ENCODE data around the gene TAAR1. TPM values are rescaled to one million over a fixed set of nuclear protein-coding genes. Genes with fewer than 3 reads are reported as not detected.
"Not testable (repeated sequence)": the region's sequence is repeated elsewhere in the genome, so short reads cannot be mapped to it uniquely, and the experiment has no call there.

The TAAR1 gene, protein sequence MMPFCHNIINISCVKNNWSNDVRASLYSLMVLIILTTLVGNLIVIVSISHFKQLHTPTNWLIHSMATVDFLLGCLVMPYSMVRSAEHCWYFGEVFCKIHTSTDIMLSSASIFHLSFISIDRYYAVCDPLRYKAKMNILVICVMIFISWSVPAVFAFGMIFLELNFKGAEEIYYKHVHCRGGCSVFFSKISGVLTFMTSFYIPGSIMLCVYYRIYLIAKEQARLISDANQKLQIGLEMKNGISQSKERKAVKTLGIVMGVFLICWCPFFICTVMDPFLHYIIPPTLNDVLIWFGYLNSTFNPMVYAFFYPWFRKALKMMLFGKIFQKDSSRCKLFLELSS
- not detected in 2 replicates for total RNA-seq (2014; rRNA removed; shearing (Covaris generic))
- polyA plus RNA-seq (2014; cell fraction: nucleus; rRNA removed) = not detected in 2 replicates

DNA sequence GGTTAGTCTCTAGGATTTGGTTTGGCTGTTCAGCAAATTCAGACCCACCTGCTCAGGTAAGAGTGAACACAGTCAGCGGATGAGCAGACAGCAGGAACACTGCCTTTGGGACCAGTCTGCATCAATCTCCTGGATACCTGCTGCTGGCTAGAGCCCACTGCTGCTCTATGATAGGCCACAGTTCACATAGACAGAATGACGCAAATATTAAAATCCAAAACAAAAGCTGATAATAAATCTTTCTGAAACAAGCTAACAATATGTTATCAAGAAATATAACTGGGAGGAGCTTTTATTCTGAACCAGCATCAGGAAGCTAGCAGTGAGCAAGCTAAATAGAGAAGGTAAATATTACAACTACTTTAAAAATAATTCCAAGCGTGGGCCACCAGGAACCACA lies at the start of gene TAAR1:
Gene TAAR1 (minus strand): TSS at position 101 of the 400 bp plus-strand sequence. CDS start 13,179 bp downstream, outside the sequence.
- no peak for DNase-seq (ENCODE audit: extremely low read depth, low read depth)

DNA sequence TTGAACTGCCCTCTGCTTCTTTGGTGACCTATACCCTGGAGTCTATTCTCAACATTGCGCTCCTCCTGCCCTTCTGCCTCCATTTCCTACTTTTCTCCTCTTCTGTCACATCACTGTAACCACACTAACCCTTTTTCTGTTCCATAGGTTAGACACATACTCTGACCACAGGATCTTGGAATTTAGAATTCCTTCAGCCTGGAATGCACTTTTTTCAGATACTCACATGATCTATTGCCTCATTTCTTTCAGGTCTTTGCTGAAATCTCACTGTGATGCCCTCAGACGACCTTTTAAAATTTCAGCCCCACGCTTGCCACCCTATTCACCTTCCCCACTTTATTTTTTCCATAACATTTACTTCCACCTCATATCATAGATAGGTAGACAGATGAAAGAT lies 49.8 kb upstream of the TAAR1 start:
- DNase-seq (ENCODE audit: extremely low read depth, low read depth) = no peak

DNA sequence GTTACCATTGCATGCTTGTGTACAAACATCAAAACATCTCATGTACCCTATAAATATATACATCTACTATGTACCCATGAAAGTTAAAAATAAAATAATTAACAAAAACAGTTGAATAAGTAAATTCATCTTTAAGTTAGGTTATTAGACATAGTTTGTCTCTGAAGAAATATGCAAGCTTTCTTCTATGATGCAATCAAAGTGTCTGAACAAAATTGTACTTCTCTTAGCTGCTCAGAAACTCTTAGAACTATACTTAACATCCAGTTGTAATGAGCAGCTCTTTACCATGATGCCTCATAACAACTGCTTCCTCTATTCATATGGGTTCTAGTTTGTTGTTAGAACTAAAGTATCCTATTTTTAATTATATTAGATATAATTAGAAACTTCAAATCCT lies 49.0 kb upstream of the TAAR1 start:
- DNase-seq (ENCODE audit: extremely low read depth, low read depth) = no peak

DNA sequence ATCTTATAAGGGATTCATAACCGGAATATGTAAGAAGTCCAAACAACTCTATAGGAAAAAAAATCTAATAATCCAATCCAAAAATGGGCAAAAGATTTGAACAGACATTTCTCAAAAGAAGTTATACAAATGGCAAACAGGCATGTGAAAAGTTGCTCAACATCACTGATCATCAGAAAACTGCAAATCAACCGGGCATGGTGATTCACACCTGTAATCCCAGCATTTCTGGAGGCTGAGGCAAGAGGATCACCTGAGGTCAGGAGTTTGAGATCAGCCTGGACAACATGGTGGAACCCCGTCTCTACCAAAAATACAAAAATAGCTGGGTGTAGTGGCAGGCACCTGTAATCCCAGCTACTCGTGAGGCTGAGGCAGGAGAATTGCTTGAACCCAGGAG lies 47.8 kb upstream of the TAAR1 start:
- DNase-seq (ENCODE audit: extremely low read depth, low read depth) = not testable (repeated sequence)

DNA sequence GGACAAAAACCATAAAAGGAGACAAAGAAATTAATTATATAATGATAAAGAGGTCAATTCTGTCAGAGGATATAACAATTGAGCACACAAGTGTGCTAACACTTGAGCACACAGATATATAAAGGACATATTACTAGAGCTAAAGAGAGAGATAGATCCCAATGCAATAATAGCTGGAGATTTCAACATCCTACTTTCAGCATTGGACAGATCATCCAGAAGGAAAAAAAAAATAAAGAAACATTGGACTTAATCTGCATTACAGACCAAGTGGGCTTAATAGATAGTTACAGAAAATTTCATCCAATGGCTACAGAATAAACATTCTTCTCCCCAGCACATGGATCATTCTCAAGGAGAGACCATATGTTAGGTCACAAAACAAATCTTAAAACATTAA lies 45.0 kb upstream of the TAAR1 start:
- no peak for DNase-seq (ENCODE audit: extremely low read depth, low read depth)

DNA sequence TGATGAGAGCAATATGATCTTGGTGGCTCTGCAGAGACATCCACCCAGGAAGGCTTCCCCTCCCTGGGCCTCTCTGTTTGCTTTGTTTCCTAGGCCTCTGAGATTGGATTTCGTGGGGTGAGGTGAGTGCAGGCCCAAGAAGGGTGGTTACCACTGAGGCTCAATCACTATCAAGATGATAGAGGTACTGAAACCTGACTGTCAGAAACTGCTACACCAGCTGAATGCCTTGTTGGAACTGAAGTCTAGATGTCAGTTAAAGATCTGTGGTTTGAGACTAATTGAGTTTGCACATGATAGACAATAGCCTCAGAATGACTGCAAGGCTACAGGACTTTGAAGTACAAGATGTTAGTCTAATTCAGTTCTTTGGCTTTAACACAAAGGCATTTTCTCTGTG lies 39.6 kb upstream of the TAAR1 start:
- DNase-seq (ENCODE audit: extremely low read depth, low read depth) = no peak

DNA sequence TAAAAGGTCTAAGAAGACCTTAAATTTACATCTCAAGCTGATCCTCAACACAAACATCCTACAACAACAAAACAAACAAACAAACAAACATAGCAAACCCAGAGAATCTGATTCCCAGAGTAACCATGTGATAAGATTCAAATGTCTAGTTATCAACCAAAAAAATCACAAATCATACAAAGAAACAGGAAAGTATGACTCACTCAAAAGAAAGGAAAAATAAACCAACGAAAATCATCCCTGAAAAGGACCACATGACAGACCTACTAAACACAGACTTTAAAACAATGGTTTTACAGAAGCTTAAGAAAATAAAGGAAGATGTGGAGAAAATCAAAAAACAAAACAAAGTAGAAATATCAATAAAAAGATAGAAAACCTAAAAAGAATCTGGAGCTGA lies 36.8 kb upstream of the TAAR1 start:
- no peak for DNase-seq (ENCODE audit: extremely low read depth, low read depth)

DNA sequence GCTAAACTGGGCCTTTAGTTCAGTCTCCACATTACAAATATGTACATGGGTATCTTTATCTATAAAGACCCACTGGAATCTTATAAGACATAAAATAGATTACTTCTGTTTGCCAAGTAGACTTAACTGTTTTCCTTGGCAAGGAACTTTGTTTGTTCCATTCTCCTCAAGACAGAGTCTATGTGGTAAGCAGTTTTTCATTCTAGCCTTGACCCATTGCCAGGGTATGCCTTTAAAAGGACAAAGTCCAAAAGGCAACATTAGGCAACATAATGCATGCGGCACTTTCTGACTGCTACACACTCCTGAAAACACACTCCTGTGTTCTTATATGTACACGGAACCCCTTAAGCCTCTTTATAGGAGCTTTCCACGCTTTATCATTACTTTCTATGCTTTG lies 34.5 kb upstream of the TAAR1 start:
- DNase-seq (ENCODE audit: extremely low read depth, low read depth) = no peak

DNA sequence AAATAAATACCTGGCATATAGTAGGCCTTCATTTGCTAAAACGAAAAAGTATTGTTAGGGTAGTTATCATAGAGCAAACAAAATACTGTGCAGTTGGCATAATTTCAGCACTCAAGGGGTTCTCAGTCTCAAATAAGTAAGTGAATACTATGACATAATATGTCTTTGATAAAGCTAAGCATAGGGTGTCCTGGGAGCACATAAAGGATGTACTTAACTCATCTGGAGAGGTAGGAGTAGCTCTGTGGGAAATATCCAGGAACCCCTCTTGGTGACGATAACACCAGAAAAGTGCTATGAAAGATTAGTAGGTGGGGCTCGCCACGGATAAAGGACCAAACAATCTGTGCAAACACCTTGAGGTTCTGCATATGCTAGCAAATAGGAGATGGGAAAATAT lies 31.7 kb upstream of the TAAR1 start:
- DNase-seq (ENCODE audit: extremely low read depth, low read depth) = no peak

DNA sequence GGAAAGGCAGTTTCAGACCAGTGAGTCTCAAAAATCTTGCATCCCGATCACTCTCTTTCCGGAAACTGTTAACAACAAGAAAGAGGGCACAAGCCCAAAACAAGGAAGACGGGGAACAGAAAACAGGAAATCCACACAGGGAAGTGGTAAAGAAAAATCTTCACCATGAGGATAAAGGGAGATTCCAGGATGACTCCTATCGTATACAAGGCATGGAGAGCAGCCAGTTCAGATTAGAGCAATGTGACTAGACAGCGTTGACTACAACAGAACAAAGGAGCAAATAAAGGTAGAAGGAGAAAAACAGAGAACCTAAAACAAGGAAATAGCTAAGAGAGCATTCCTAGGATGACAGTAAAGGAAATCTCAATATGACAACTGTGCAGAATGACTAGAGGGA lies 28.3 kb upstream of the TAAR1 start:
- no peak for DNase-seq (ENCODE audit: extremely low read depth, low read depth)

DNA sequence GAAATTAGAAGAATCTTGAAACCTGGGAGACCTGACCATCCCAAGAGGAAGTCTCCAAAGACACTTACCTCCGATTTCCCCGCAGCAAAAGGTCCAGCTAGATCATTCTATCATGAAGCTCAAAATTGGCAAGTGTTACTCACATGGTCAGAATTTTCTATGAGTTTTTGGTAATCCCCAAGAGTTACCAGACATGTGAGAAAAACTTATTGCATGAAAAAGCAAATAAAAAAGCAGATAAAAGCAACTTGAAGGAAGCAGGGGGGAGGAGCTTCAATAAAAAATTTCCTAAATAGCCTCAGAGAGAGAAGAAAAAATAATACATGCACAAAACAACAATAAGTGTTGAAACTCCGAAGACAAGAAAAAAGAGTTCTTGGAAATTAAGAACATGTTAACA lies 27.5 kb upstream of the TAAR1 start:
- DNase-seq (ENCODE audit: extremely low read depth, low read depth) = no peak

DNA sequence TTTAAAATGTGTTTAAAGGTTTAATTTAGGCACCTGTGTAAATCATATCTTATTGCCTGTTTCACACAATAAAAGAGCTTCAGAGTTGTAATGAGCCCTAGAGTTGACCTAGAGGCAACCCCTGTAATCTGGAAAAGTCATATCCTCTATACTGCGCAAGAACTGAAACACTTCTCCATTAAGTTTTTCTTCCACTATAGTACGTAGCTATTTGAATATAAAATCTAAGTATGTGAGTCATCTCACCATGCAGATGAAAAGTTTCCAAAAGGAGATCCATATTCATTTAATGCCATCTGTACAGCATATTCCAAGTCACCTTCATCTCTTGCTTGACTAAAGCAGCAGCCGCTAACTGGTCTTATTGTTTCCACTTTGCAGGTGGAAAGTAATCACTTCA lies 26.0 kb upstream of the TAAR1 start:
- DNase-seq (ENCODE audit: extremely low read depth, low read depth) = no peak

DNA sequence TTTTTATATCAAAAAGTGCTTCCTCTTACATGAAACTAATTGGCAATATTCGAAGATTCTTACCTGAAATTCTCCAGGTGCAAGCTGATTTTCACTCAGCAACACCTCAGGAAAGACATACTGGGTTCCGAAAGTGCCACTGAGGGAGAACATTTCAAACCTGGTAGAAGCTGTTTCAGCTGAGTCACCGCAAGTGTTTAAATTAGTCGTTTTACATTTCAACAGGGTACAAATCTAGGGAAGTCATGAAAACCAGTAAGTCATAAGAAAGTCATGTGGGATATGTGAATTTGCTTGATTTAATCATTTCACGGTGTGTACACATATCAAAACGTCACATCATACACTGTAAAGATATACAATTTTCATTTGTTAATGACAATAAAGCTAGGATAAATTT lies 25.3 kb upstream of the TAAR1 start:
- DNase-seq (ENCODE audit: extremely low read depth, low read depth) = no peak

DNA sequence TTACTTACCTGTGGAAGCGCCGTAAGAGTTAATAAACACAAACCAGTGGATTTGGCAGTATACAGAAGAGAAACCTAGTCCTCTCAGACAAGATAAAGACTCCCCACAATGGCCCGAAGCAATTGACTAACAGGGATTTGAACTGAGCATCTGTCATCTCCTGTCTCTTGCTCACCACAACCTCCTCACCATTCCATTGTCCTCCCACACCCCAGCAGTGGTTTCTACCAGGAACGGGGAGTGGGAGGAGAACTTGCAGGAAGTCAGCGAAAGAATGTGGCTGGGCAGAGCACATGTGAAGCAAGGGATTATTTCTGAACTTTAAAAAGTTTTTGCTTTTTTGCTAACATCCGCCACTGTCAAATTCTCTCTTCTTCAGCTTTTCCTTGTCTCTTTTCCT lies 24.6 kb upstream of the TAAR1 start:
- DNase-seq (ENCODE audit: extremely low read depth, low read depth) = no peak

DNA sequence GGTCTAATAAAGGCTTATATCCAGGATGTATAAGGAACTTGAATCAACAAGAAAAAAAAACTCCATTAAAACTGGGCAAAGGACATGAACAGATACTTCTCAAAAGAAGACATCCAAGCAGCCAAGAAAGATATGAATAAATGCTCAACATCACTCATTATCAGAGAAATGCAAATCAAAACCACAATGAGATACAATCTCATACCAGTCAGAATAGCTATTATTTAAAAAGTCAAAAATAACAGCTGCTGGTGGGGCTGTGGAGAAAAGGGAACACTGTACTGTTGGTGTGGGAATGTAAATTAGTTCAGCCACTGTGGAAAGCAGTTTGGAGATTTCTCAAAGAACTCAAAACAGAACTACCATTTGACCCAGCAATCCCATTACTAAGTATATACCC lies 20.1 kb upstream of the TAAR1 start:
- DNase-seq (ENCODE audit: extremely low read depth, low read depth) = not testable (repeated sequence)

DNA sequence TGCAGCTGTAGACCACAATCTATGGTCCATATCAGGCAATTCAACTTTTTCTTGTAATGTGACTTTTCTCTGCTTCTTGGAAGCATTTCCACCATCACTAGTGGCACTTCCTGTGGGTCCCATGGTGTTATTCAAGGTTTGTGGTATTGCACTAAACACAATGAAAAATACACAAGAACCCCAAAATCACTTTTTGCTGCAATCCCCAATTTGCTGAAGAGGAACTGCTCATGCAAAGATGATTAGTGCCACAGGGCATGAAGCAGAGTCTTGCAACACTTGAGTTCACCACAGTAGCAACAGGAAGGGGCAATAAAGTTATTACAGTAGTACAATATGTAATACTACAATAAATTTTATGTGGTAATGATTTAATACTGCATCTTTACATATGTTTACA lies 16.8 kb upstream of the TAAR1 start:
- DNase-seq (ENCODE audit: extremely low read depth, low read depth) = no peak

DNA sequence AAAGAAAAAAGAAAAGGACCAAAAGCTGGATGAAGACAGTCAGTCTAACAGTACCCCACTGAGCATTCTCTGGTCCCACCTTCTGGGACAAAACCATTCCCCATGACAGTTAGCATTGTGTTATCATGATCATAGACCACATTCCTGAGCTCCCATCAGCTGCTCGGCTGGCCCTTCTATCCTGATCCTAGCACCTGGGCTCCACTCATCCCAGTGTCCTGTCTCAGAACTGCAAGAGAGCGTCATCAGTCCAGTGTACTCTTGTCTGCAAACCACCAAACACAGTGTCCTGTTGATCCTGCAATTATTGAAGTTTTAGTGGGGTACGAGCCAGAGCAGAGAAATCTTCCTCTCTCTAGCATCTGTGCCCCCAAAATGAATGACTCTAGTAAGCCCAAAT lies 16.0 kb upstream of the TAAR1 start:
- DNase-seq (ENCODE audit: extremely low read depth, low read depth) = no peak

DNA sequence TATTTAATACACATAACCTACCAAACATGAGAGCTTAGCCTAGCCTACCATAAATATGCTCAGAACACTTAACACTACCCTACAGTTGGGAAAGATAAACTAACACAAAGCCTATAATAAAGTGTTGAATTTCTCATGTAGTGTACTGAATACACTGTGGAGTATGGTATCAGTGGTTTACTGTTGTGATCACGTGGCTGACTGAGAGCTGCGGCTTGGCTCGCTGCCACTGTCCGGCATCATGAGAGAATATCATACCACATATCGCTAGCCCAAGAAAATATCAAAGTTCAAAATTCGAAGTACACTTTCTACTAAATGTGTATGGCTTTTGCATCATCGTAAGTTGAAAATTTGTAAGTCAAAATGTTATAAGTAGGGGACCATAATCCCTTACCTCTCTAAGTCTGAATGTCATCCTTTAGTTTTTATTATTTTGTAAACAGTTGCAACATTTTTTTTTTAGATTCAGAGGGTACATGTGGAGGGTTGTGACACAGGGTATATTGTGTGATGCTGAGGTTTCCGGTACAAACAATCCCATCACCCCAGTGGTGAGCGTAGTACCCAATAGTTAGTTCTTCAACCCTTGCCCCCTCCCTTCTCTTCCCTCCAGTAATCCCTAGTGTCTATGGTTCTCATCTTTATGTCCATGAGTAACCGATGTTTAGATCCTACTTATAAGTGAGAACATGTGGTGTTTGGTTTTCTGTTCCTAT lies 14.6 kb upstream of the TAAR1 start:
- DNase-seq (ENCODE audit: extremely low read depth, low read depth) = peak; percentile 41

DNA sequence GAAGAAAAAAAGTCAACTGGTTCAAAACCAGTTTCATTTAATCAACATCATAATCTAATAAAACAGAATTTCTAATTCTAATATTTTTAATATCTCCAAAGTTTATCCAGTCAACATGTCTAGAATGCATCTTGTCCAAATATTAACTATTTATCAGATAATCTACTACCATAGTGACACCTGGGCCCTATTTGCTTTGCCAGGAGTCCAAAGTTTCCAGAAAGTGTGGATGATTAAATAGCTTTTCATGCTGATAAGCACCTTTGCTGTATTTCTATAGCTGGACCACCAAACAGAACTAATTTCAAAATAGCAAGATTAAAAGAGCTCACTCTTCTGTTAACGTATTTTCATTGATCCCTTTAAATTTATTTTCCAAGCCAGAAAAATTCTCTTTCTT lies 12.3 kb upstream of the TAAR1 start:
- no peak for DNase-seq (ENCODE audit: extremely low read depth, low read depth)

DNA sequence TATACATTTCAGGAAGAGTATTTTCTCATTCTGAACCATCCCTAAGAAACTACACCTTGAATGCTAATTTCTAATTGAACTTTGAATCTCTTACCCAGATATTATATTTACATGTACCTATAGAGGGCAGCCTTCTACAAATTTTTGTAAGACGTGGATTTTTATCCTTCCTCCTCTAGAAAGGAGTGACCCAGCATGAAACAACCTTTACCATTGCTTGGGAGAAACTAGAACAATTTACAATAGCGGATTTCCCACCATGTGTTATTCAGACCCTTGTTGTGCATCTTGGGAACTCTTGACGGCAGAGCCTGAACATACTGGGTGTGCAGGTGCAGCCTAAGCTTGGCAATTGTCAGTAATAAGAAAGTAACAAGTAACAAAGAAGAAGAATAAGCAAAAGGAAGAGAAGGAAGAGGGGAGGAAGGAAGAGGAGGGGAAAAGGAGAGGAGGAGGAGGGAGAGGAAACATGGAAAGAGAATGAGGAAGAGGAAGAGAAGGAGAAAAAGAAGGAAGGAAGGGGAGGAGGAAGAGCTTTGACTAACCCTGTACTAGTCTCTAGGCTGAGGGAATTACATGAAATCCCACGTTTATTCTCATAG lies 10.8 kb upstream of the TAAR1 start:
- DNase-seq (ENCODE audit: extremely low read depth, low read depth) = peak; percentile 23

DNA sequence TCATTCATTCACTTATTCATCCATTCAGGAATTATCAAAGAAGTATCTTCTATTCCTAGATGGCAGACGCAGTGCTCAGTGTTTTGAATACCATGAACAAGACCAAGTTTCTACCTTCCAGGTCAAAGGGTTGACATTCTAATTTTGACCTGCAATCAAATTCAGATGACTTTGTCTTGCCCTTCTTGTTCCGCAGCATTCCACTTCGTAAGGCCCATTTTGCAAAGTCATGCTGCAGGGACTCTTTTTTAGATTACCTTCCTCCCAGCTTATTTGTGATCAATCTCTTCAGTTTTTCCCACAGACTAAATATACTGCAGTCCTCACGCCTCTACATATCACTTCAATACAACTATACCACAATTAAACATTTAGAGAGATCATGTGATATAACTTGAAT lies 7.1 kb upstream of the TAAR1 start:
- no peak for DNase-seq (ENCODE audit: extremely low read depth, low read depth)

Data from NCI-H460 (cell line).